OCI-M1 (cell line): ENCODE data around the gene PCDHGA12.
"Not testable (repeated sequence)": the region's sequence is repeated elsewhere in the genome, so short reads cannot be mapped to it uniquely, and the experiment has no call there.

Experiments used
- DNase-seq: peaks from one replicate; lab custom pipeline; 2025; lab: John Stamatoyannopoulos, UW

The PCDHGA12 gene

GRCh38 chr5:141407790-141408505 is 22.4 kb upstream of the PCDHGA12 start, which contains the start of gene PCDHGB6:
Gene PCDHGB6, plus strand, starts transcription at chr5:141408021. Its CDS starts 182 bp downstream, at chr5:141408203.
- not testable (repeated sequence) for DNase-seq

DNA sequence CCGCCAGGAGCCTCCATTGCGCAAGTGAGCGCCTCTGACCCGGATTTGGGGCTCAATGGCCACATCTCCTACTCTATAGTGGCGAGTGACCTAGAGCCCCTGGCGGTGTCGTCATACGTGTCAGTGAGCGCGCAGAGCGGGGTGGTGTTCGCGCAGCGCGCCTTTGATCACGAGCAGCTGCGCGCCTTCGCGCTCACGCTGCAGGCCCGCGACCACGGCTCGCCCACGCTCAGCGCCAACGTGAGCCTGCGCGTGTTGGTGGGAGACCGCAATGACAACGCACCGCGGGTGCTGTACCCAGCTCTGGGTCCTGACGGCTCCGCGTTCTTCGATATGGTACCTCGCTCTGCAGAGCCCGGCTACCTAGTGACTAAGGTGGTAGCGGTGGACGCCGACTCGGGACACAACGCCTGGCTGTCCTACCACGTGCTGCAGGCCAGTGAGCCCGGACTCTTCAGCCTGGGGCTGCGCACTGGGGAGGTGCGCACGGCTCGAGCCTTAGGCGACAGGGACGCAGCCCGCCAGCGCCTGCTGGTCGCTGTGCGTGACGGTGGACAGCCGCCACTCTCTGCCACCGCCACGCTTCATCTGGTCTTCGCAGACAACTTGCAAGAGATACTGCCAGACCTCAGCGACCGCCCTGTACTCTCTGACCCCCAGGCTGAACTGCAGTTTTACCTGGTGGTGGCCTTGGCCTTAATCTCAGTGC is 20.6 kb upstream of the PCDHGA12 start:
- DNase-seq, result no peak

- no peak for DNase-seq
Observed at GRCh38 chr5:141411575-141411974, 18.7 kb upstream of the PCDHGA12 start.

DNA sequence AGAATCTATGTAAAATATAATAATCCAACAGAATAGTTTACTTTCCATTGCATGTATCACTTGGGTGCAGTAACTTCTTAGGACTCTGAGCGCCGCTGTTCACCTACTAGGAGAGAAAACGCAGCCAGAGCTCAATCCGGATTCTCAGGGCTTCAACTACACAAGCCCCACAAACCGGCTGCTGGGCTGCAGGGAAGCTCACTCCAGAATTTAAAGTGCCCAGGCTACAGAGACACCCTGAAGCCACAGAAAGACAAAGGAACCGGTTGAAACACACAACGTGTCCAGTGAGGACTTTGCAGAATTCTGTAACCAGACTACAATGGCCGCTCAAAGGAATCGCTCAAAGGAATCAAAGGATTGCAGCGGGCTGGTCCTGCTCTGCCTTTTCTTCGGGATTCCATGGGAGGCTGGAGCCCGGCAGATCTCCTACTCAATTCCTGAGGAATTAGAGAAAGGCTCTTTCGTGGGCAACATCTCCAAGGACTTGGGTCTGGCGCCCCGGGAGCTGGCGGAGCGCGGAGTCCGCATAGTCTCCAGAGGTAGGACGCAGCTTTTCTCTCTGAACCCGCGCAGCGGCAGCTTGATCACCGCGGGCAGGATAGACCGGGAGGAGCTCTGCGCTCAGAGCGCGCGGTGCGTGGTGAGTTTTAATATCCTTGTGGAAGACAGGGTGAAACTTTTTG is 17.3 kb upstream of the PCDHGA12 start, which contains the start of gene PCDHGA10:
TSS of gene PCDHGA10 (plus strand) at position 134 of the 686 bp plus-strand sequence. CDS start at position 323, 189 bp downstream.
- DNase-seq, result peak; percentile 89

GRCh38 chr5:141413540-141414069 is 16.7 kb upstream of the PCDHGA12 start:
- DNase-seq, result no peak

DNA sequence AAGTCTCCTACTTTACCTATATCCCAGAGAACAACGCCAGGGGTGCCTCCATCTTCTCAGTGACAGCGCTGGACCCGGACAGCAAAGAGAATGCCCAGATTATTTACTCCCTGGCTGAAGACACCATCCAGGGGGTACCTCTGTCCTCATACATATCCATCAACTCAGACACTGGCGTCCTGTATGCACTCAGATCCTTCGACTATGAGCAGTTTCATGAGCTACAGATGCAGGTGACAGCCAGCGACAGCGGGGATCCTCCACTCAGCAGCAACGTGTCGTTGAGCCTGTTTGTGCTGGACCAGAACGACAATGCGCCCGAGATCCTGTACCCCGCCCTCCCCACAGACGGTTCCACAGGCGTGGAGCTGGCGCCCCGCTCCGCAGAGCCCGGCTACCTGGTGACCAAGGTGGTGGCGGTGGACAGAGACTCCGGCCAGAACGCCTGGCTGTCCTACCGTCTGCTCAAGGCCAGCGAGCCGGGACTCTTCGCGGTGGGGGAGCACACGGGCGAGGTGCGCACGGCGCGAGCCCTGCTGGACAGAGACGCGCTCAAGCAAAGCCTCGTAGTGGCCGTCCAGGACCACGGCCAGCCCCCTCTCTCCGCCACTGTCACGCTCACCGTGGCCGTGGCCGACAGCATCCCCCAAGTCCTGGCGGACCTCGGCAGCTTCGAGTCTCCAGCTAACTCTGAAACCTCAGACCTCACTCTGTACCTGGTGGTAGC is 15.6 kb upstream of the PCDHGA12 start:
- not testable (repeated sequence) for DNase-seq

GRCh38 chr5:141415275-141415618 is 15.1 kb upstream of the PCDHGA12 start:
- DNase-seq, result not testable (repeated sequence)

DNA sequence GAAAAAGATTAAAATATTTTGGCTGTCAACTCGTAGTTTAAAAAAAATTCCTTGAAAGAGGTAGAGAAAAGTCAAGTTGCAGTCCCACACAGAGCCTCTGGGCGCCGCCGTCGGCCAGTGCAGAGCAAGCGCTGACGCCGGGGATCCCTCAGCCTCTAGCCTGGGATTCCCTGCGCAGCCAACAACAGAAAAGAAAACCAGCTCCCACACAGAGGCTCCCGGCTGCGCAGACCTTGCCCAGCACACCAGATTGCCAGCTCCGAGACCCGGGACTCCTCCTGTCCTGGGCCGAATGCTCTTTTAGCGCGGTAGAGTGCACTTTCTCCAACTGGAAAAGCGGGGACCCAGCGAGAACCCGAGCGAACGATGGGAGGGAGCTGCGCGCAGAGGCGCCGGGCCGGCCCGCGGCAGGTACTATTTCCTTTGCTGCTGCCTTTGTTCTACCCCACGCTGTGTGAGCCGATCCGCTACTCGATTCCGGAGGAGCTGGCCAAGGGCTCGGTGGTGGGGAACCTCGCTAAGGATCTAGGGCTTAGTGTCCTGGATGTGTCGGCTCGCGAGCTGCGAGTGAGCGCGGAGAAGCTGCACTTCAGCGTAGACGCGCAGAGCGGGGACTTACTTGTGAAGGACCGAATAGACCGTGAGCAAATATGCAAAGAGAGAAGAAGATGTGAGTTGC is 12.7 kb upstream of the PCDHGA12 start, which contains the start of gene PCDHGB7:
TSS of gene PCDHGB7 (plus strand) at position 184 of the 679 bp plus-strand sequence. CDS start at position 367, 183 bp downstream.
- peak; percentile 31 for DNase-seq

- DNase-seq, result no peak
Observed at GRCh38 chr5:141419074-141419880, 11.0 kb upstream of the PCDHGA12 start.

DNA sequence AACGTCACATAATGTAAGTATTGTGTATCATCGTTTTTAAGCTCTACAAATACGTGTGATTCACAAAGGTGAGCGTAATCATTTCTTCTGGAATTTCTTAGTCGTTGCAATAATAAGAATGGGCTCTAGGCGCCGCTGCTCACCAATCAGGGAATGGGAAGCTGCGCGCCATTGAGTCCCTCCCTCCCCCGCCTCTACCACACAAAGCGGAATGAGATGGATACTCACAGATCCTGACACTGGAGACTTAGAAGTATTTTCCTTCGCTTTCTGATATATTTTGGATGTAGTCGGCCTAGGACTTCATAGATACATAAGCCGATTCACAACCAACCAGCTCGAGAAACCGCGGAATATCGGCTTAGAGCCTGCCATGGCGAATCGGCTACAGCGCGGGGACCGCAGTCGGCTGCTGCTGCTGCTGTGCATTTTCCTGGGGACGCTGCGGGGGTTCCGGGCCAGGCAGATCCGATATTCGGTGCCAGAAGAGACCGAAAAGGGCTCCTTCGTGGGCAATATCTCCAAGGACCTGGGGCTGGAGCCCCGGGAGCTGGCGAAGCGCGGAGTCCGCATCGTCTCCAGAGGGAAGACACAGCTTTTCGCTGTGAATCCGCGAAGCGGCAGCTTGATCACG is 9.3 kb upstream of the PCDHGA12 start, which contains the start of gene PCDHGA11:
TSS of gene PCDHGA11 (plus strand) at position 197 of the 634 bp plus-strand sequence. CDS start at position 374, 177 bp downstream.
- peak; percentile 73 for DNase-seq

DNA sequence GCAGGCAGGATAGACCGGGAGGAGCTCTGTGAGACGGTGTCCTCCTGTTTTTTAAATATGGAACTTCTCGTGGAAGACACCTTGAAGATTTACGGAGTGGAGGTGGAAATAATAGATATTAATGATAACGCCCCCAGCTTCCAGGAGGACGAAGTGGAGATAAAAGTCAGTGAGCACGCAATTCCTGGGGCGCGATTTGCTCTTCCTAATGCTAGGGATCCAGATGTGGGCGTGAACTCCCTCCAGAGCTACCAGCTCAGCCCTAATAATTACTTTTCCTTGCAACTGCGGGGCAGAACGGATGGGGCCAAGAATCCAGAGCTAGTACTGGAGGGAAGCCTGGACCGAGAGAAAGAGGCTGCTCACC is 8.8 kb upstream of the PCDHGA12 start:
- DNase-seq, result no peak

DNA sequence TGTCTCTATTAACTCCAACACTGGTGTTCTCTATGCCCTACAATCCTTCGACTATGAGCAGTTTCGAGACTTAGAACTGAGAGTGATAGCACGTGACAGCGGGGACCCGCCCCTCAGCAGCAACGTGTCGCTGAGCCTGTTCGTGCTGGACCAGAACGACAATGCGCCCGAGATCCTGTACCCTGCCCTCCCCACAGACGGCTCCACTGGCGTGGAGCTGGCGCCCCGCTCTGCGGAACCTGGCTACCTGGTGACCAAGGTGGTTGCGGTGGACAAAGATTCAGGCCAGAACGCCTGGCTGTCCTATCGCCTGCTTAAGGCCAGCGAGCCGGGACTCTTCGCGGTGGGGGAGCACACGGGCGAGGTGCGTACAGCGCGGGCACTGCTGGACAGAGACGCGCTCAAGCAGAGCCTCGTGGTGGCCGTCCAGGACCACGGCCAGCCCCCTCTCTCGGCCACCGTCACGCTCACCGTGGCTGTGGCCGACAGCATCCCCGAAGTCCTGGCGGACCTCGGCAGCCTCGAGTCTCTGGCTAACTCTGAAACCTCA is 7.5 kb upstream of the PCDHGA12 start:
- DNase-seq, result no peak

DNA sequence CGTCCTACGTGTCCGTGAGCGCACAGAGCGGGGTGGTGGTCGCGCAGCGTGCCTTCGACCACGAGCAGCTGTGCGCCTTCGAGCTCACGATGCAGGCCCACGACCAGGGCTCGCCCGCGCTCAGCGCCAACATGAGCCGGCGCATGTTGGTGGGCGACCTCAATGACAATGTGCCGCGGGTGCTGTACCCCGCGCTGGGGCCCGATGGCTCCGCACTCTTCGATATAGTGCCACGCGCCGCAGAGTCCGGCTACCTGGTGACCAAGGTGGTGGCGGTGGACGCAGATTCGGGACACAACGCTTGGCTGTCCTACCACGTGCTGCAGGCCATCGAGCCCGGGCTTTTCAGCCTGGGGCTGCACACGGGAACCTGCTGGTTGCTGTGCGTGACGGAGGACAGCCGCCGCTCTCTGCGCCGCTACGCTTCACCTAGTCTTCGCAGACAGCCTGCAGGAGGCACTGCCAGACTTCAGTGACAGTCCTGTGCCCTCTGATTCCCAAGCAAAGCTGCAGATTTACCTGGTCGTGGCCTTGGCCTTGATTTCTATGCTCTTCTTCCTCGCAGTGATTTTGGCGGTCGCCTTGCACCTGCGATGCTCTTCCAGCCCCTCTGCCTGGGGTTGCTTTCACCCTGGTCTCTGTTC is 2.4 kb upstream of the PCDHGA12 start:
- DNase-seq, result no peak

- DNase-seq, result no peak
Observed at GRCh38 chr5:141431286-141431685, 979 bp downstream of the PCDHGA12 start.

- DNase-seq, result not testable (repeated sequence)
Observed at GRCh38 chr5:141432308-141432707, 2.0 kb downstream of the PCDHGA12 start.

GRCh38 chr5:141432726-141433125 is 2.4 kb downstream of the PCDHGA12 start:
- not testable (repeated sequence) for DNase-seq

GRCh38 chr5:141434006-141434405 is 3.7 kb downstream of the PCDHGA12 start:
- no peak for DNase-seq

- no peak for DNase-seq
Observed at GRCh38 chr5:141437221-141437620, 6.9 kb downstream of the PCDHGA12 start.
